VCaP (cell line): ENCODE data around the gene TMOD1.

Experiments
- H3K27ac ChIP-seq: fragments of 450-650 bp; 2 replicates; pipeline ENCODE4 v1.5.1; 2017
- TF ChIP-seq, protein P1 (sequence below): fragments of 450-650 bp; conservative IDR thresholded peaks from 2 replicates; pipeline ENCODE4 v1.5.1; 2017; ENCODE audit warnings: mild to moderate bottlenecking, moderate library complexity

The TMOD1 gene

DNA sequence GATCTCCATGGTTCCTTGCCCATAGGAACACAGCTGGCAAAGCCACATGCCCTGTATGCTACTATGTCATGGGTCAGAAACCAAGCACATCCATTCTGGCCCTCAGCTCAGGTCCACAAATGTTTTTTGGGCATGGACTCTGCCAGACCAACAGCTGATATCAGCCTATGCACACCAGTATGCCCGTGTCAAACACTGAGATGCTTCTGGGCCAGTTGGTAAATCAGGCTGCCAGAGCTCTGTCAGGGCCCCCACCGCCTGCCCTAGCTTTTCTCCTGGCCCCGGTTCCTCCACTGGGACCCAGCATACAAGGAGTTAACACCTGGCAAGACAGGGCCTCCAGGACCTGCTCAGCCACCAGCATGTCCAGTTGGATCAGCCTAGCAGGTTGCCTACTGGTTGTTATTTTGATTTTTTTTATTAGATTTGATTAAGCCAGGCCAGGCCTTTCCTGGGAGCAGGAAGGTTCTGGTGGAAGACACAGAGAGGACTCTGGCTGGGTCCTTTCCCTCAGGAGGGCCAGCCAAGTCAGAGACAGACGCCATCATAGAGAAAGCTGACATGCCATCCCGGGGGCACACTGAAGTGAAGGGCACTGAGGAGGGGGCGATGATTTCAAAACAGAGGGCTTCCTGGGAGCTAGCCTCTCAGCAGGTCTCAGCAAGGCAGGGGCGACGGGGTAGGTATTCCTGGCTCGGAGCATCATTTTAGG, 65.9 kb downstream of the TMOD1 start:
- peak overlapping the region; percentile 76 for H3K27ac ChIP-seq
- TF ChIP-seq, protein P1, sequence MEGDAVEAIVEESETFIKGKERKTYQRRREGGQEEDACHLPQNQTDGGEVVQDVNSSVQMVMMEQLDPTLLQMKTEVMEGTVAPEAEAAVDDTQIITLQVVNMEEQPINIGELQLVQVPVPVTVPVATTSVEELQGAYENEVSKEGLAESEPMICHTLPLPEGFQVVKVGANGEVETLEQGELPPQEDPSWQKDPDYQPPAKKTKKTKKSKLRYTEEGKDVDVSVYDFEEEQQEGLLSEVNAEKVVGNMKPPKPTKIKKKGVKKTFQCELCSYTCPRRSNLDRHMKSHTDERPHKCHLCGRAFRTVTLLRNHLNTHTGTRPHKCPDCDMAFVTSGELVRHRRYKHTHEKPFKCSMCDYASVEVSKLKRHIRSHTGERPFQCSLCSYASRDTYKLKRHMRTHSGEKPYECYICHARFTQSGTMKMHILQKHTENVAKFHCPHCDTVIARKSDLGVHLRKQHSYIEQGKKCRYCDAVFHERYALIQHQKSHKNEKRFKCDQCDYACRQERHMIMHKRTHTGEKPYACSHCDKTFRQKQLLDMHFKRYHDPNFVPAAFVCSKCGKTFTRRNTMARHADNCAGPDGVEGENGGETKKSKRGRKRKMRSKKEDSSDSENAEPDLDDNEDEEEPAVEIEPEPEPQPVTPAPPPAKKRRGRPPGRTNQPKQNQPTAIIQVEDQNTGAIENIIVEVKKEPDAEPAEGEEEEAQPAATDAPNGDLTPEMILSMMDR: no peak

DNA sequence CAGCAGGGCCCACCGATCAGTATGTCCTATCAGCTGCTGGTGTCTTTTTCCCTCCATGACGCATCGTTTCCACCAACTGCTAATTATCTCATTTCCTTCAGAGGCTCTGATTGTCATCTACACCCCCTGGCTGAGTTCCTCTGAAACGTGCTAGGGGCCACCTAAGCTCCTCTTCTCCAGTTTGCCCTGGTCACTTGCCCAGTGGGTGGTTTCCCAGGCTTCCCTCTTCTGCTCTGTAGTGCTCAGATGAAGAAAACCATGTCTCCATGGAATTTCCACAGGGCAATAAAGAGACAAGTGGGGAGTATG, 66.4 kb downstream of the TMOD1 start:
- H3K27ac ChIP-seq: peak overlapping the region; percentile 76
- TF ChIP-seq, protein P1: no peak

DNA sequence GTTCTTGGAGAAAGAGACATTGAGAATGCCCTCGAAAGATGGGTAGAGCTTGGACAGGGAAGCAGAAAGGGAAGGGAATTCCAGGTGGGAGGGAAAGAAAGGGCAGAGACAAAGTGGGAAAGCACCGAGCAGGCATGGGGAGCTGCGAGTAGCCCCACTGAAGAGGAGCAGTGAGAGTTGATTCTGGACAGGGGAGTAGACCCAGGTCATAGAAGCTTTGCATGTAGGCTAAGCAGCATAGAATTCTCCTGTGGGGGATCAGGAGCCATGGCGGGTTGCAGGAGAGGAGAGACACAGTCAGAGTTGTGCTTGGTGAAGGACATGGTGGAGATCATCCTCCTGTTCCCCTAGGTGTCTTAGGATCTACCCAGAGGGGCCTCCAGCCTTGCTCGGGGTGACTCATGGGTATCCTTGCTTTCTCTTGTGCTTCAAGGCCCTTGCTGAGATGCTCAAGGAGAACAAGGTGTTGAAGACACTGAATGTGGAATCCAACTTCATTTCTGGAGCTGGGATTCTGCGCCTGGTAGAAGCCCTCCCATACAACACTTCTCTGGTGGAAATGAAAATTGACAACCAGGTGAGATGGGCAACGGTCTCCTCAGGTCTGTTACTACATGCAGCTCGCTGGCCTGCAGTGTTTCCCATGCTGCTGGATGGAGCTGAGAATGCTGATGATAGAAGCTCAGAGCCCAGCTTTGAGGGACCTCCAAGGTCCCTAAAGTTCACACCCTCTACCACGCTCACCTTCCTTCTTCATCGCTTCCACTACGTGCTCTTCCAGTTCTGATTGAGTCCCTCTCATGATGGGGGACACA, 67.2 kb downstream of the TMOD1 start:
- TF ChIP-seq, protein P1: no peak
- peak overlapping the region; percentile 76 for H3K27ac ChIP-seq

GRCh38 chr9:97570899-97571298, 69.4 kb downstream of the TMOD1 start:
- TF ChIP-seq, protein P1: no peak
- H3K27ac ChIP-seq: no peak overlapping the region

- TF ChIP-seq, protein P1: no peak
- no peak overlapping the region for H3K27ac ChIP-seq
Measured at GRCh38 chr9:97571664-97572063, 70.2 kb downstream of the TMOD1 start.

DNA sequence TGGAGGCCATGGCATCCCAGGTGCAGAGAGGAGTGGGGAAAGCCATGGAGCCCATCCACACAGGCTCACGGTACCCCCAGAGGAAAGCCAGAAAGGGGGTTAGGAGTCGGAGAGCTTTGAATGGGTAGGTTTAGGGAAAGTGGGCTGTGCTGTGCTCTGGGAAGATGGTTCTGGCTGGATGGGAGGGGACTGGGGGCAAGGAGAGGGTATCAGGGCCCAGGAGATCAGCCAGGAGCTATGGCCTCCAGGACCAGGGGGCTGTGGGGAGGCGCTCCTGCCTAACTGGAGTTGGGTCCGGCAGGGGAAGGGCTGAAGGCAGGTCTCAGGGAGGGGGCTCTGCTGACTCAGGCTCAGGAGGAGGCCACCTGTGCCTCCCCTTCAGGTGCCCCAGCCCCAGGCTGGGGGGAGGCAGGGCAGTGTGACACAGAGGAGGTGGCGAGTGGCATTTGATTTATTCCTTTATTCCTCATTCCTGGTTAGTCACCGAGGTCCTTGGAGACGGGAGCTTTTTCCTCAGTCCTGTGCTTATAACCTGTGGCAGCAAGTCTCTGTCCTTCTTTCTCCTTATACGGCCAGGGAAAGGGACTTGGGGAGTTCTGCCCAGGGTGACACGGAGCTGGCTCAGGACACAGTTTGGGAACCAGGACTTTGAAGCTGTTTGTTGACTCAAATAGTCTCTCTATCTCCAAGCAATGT, 70.9 kb downstream of the TMOD1 start:
- TF ChIP-seq, protein P1: no peak
- H3K27ac ChIP-seq: no peak overlapping the region

DNA sequence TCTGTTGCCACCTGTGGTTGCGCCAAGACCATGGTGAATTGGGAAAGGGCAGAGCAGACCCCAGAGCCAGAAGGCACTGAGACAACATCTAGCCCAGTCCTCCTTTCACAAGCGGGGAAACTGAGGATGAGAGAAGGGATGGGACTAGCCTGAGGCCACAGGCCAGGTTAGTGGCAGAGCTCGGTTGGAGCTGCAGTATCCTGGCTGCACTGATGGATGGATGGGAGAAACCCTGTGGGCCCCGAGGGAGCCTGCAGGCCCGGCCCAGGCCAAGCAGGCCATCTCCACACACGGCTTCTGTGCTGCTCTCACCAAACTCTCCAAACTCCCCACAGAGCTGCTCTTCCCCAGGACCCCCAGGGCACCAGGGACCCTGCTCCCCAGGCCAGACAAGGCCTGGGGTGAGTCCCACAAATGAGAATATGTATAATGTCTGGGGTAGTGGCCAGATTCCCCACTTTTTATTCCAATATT, 71.5 kb downstream of the TMOD1 start:
- TF ChIP-seq, protein P1: no peak
- H3K27ac ChIP-seq: no peak overlapping the region
